Cardiac fibroblast (primary cell): ENCODE data around the gene LETMD1.

Source experiments
- DNase-seq, 2 donors: peaks; one replicate each; pipeline versions ENCODE4 v3.0.0 to v3.0.0-alpha.2; 2010; ENCODE audit warnings: low read depth in 2 of 2
- H3K4me3 ChIP-seq, 2 donors: replicated peaks in 1 of 2; 1 replicate in 1 of 2; 2 replicates in 1 of 2; pipeline ENCODE4 v1.5.1; 2011; ENCODE audit warnings: low read depth in 2 of 2, low read length in 2 of 2, mild to moderate bottlenecking in 2 of 2, moderate library complexity in 1 of 2
- TF ChIP-seq, protein P1 (sequence below): IDR thresholded peaks from one replicate; pipeline ENCODE4 v1.5.1; 2011; ENCODE audit warnings: low read depth, mild to moderate bottlenecking, low read length, inconsistent platforms

LETMD1 gene

GRCh38 chr12:51082561-51083125, 34.5 kb downstream of the LETMD1 start:
- DNase-seq: peak; percentile 35 to 43
- TF ChIP-seq, protein P1, sequence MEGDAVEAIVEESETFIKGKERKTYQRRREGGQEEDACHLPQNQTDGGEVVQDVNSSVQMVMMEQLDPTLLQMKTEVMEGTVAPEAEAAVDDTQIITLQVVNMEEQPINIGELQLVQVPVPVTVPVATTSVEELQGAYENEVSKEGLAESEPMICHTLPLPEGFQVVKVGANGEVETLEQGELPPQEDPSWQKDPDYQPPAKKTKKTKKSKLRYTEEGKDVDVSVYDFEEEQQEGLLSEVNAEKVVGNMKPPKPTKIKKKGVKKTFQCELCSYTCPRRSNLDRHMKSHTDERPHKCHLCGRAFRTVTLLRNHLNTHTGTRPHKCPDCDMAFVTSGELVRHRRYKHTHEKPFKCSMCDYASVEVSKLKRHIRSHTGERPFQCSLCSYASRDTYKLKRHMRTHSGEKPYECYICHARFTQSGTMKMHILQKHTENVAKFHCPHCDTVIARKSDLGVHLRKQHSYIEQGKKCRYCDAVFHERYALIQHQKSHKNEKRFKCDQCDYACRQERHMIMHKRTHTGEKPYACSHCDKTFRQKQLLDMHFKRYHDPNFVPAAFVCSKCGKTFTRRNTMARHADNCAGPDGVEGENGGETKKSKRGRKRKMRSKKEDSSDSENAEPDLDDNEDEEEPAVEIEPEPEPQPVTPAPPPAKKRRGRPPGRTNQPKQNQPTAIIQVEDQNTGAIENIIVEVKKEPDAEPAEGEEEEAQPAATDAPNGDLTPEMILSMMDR: no peak
- H3K4me3 ChIP-seq: peak overlapping the region; percentile 82 to 93

DNA sequence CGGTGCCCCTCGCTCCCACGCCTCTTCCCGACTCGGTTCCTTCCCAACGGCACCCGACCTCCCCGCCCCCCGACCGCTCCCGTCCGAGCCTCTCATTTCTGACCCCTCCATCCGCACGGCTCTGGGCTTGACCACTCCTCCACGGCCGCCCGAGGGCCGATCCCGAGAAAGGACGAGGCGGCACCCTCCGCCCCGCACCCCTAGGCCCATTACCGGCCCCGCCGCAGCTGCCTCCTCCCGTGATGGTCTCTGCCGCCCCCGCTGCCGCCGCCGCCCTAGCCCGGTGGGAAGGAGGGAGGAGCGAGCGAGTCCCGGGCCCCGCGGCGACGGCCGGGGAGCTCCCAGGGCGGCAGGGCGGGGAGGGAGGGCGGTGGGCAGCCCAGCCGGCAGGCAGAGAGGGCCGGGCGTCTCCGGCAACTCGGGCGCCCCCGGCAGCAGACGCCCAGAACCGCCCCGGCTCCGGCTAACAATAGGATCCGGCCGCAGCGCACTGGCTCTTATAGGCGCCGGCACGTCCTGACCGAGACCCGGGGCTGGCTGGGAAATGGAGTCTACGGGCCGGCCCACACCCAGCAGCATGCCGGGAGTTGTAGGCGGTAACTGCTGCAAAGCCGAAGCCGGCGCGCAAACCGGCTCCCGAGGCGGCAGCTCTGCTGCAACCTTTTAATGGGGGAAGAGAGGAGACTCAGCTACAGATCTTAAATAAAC, 35.2 kb downstream of the LETMD1 start, which contains the start of gene CSRNP2:
Gene CSRNP2 (minus strand): TSS at position 471 of the 708 bp plus-strand sequence. CDS start 7,035 bp downstream, outside the sequence.
- peak within 1 kb of the TSS; percentile 82 to 93 for H3K4me3 ChIP-seq
- DNase-seq: peak; percentile 96 to 98
- TF ChIP-seq, protein P1: no peak

DNA sequence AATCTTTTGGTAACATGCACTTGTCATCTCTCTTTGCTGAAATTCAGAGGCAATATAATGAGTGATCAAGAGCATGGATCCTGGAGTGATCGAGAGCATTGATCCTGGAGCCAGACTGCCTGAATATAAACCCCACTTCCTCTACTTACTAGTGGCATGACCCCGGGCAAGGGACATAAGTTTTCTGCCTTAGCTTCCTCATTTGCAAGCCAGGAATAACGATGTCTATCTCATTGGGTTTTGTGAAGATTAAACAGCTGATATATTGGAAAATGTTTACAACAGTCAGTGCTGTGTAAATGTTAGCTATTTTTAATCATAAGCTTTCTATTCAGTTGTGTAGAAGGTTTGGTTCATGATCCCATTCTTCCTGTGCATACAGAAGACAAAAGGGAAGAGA, 37.6 kb downstream of the LETMD1 start:
- no peak overlapping the region for H3K4me3 ChIP-seq
- TF ChIP-seq, protein P1: no peak
- DNase-seq: no peak

GRCh38 chr12:51086933-51087332, 38.8 kb downstream of the LETMD1 start:
- no peak overlapping the region for H3K4me3 ChIP-seq
- TF ChIP-seq, protein P1: no peak
- no peak for DNase-seq

- TF ChIP-seq, protein P1: no peak
- DNase-seq: no peak
- H3K4me3 ChIP-seq: no peak overlapping the region
Observed at GRCh38 chr12:51087818-51088217, 39.7 kb downstream of the LETMD1 start.

- no peak overlapping the region for H3K4me3 ChIP-seq
- no peak for DNase-seq
- TF ChIP-seq, protein P1: no peak
Observed at GRCh38 chr12:51090705-51091229, 42.6 kb downstream of the LETMD1 start.
